GM18868 (cell line): ENCODE data around the gene FAM228A.

Experiments
- ATAC-seq: cut with Tn5 transposase; IDR thresholded peaks from one replicate; pipeline ENCODE4 v1.9.1; 2021; ENCODE audit warnings: mild to moderate bottlenecking, moderate library complexity; ENCODE audit not compliant: unreplicated experiment

FAM228A gene

GRCh38 chr2:24222946-24223345 lies 48.1 kb downstream of the FAM228A start:
- no peak for ATAC-seq

GRCh38 chr2:24225499-24226242 lies 50.8 kb downstream of the FAM228A start:
- no peak for ATAC-seq

- no peak for ATAC-seq
Measured at GRCh38 chr2:24228470-24228869, 53.6 kb downstream of the FAM228A start.

- ATAC-seq, result no peak
Measured at GRCh38 chr2:24231461-24231881, 56.6 kb downstream of the FAM228A start.

- ATAC-seq, result no peak
Measured at GRCh38 chr2:24233321-24233720, 58.5 kb downstream of the FAM228A start.

GRCh38 chr2:24237313-24237712 lies 62.5 kb downstream of the FAM228A start:
- ATAC-seq, result no peak

- no peak for ATAC-seq
Measured at GRCh38 chr2:24238158-24238557, 63.3 kb downstream of the FAM228A start.

GRCh38 chr2:24239553-24239952 lies 64.7 kb downstream of the FAM228A start:
- no peak for ATAC-seq
